Fibroblast of lung (primary cell): ENCODE measurements around the gene LTBP1.

Experiments used
- CTCF ChIP-seq, 2 donors: IDR thresholded peaks in 1 of 2; conservative IDR thresholded peaks in 1 of 2; 1 replicate in 1 of 2; 2 replicates in 1 of 2; pipeline ENCODE4 v1.5.1; 2011 to 2012; ENCODE audit warnings: low read length in 2 of 2, control low read depth in 1 of 2, inconsistent platforms in 1 of 2, low read depth in 1 of 2, mild to moderate bottlenecking in 1 of 2
- EZH2 ChIP-seq: IDR thresholded peaks from 2 replicates; pipeline ENCODE4 v1.5.1; 2012; ENCODE audit warnings: low read length, control low read depth, mild to moderate bottlenecking; ENCODE audit errors: missing control alignments

GRCh38 chr2:33069894-33070651 lies 123.3 kb downstream of the LTBP1 start:
- TF ChIP-seq CTCF (conservative IDR thresholded peaks at IDR 0.05 in 1 of 2, IDR thresholded peaks at IDR 0.05 in 1 of 2; ENCODE audit: low read depth in 1 of 2, low read length in 2 of 2), result no peak
- no peak for TF ChIP-seq EZH2
